Smooth muscle cell (in vitro differentiated cells): ENCODE data around the gene HHIPL1. TPM values are rescaled to one million over a fixed set of nuclear protein-coding genes. Genes with fewer than 3 reads are reported as not detected.
A peak's percentile ranks its signal among the peaks of the same experiment; 100 is the strongest.

Experiments used
- DNase-seq: peaks from one replicate; lab custom pipeline; 2025; ENCODE audit not compliant: unreplicated experiment; lab: John Stamatoyannopoulos, UW
- H2AFZ ChIP-seq: fragments of 200-600 bp; sonication (generic); 2 replicates; pipeline ENCODE4 v1.6.0; 2016; ENCODE audit warnings: antibody characterized with exemption, low read depth, mild to moderate bottlenecking
- H3F3A ChIP-seq: fragments of 200-600 bp; sonication (generic); 2 replicates; pipeline ENCODE4 v1.6.0; 2017; ENCODE audit warnings: antibody characterized with exemption, low read depth
- H3K27ac ChIP-seq: fragments of 200-600 bp; sonication (generic); 2 replicates; pipeline ENCODE4 v1.5.1; 2016; ENCODE audit warnings: low read depth, mild to moderate bottlenecking
- H3K27me3 ChIP-seq: fragments of 200-600 bp; sonication (generic); 2 replicates; pipeline ENCODE4 v1.6.1; 2016; ENCODE audit warnings: low read depth, mild to moderate bottlenecking
- H3K36me3 ChIP-seq: fragments of 200-600 bp; sonication (generic); 2 replicates; pipeline ENCODE4 v1.5.1; 2016; ENCODE audit warnings: low read depth
- H3K4me1 ChIP-seq: fragments of 200-600 bp; sonication (generic); 2 replicates; pipeline ENCODE4 v1.5.1; 2016; ENCODE audit warnings: low read depth
- H3K4me2 ChIP-seq: fragments of 200-600 bp; sonication (generic); 2 replicates; pipeline ENCODE4 v1.6.0; 2016; ENCODE audit warnings: mild to moderate bottlenecking
- H3K4me3 ChIP-seq: fragments of 200-600 bp; sonication (generic); 2 replicates; pipeline ENCODE4 v1.5.1; 2016; ENCODE audit warnings: mild to moderate bottlenecking
- H3K79me2 ChIP-seq: fragments of 200-600 bp; sonication (generic); 2 replicates; pipeline ENCODE4 v1.6.0; 2016; ENCODE audit warnings: low read depth, mild to moderate bottlenecking
- H3K9ac ChIP-seq: fragments of 200-600 bp; sonication (generic); 2 replicates; pipeline ENCODE4 v1.6.0; 2016; ENCODE audit warnings: low read depth
- H3K9me3 ChIP-seq: fragments of 200-600 bp; sonication (generic); replicated peaks from 2 replicates; pipeline ENCODE4 v1.5.1; 2016; ENCODE audit warnings: low read depth
- H4K20me1 ChIP-seq: fragments of 200-600 bp; sonication (generic); 2 replicates; pipeline ENCODE4 v1.6.0; 2016; ENCODE audit warnings: low read depth
- CTCF ChIP-seq: fragments of 200-600 bp; sonication (generic); IDR thresholded peaks from 2 replicates; pipeline ENCODE4 v1.5.1; 2017; ENCODE audit warnings: borderline replicate concordance, mild to moderate bottlenecking, antibody characterized with exemption; ENCODE audit not compliant: insufficient read depth, poor library complexity, severe bottlenecking
- WGBS: methylation state at CpG from one replicate; pipeline ENCODE4 v1.1.7; 2016; ENCODE audit warnings: low lambda C conversion rate; 5-methylcytosine and 5-hydroxymethylcytosine counted together
- polyA plus RNA-seq: library from polyadenylated mRNA; unstranded; fragments of >200 nt; fragmentation: Nextera tagmentation; extraction: Ambion mirVana; gene quantifications from 2 replicates; pipeline ENCODE4 v1.2.1, GENCODE V29; 2016
- total RNA-seq: library from RNA; depleted of rRNA; stranded (reverse); fragments of >200 nt; gene quantifications from 2 replicates; pipeline ENCODE4 v1.2.3, GENCODE V29; 2014

HHIPL1 gene
- total and polyA plus RNA-seq, 2 experiments from 2014 or later, result 9.6 to 11.9 TPM

GRCh38 chr14:99604766-99605298 is 40.1 kb upstream of the HHIPL1 start:
- no peak for DNase-seq

DNA sequence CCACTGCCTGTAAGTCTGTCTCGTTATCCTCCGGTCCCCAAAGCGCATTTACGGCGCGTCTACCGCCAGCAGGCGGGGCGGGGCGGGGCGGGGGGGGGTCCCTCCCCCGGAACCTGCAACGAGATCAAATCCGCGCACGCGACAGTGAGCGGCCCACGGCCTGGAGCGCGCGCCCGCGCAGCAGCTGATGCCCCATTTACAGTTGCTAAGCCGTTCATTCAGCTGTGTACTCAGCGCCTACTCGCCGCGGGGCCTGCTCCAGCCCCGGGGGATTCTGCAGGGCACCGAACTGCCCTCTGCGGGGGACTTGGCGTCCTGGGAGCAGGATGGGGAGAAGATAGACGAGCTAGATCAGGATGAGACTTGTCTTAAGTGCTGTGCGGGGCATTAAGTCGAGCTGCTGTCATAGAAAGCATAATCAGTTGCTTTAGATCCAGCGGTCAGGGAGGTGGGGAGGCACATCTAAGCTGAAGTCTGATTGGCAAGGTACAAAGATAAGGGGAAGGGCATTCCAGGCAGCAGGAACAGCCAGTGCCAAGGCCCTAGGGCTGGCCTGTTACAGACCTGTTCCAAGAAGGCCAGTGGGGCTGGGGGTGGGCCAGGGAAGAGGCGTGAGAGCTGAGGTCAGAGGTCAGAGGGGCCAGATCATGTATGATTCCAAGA is 39.5 kb upstream of the HHIPL1 start:
- WGBS, result 3% methylated on average over 35 of the region's 38 CpGs
- Histone ChIP-seq H3K79me2 (peaks cover 4% of the 10 kb centered on the region), H3K4me3 (peak overlapping the region; percentile 74), H4K20me1 (peaks cover 12% of the 10 kb centered on the region), H3K27ac (no peak overlapping the region), H3K36me3 (no peaks in the 10 kb centered on the region), H3K9ac (peak overlapping the region; percentile 66), H3K27me3 (no peaks in the 10 kb centered on the region), H3K9me3 (no peaks in the 10 kb centered on the region), H3K4me2 (peak overlapping the region; percentile 85), H3F3A (peaks cover 13% of the 10 kb centered on the region), H3K4me1 (peaks cover 28% of the 10 kb centered on the region), H2AFZ (peak overlapping the region; percentile 74)
- no peak for TF ChIP-seq CTCF
- peak; percentile 44 for DNase-seq

More at GRCh38 chr14:99604766-99605298, 40.1 kb upstream of the HHIPL1 start:
- Histone ChIP-seq H3K27me3 (no peaks in the 10 kb centered on the region), H4K20me1 (peaks cover 15% of the 10 kb centered on the region), H3K27ac (peak overlapping the region; percentile 41), H3K4me1 (peaks cover 29% of the 10 kb centered on the region), H3K36me3 (no peaks in the 10 kb centered on the region), H3K9ac (peak overlapping the region; percentile 66), H3K4me3 (peak overlapping the region; percentile 74), H3K79me2 (peaks cover 10% of the 10 kb centered on the region), H2AFZ (peak overlapping the region; percentile 74), H3K9me3 (no peaks in the 10 kb centered on the region), H3K4me2 (peak overlapping the region; percentile 85), H3F3A (peaks cover 13% of the 10 kb centered on the region)
- no peak for TF ChIP-seq CTCF
- WGBS, result 1% methylated on average over 37 of the region's 50 CpGs

DNA sequence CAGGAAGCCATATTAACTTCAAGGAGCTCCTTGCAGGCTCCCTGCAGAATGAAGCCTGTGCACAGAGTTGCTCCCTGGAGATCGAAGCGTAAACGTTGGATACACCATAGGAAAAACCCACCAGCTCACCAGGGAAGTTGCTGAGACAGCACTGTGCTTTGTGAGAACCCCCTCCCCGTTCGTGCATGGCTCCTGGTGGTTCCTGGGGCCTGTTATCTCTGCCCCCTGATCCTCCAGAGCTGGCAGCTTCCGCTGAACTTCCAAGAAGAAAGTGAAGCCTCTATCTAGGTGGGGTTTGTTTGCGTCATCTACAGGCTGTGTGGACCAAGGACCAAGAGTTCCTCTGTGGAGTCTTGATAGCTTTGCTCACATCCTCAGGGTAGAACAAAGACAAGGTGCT is 38.6 kb upstream of the HHIPL1 start:
- 38% methylated on average over 7 of the region's 7 CpGs for WGBS
- H2AFZ ChIP-seq, result no peak overlapping the region
- no peak overlapping the region for H3K27ac ChIP-seq
- H3K9me3 ChIP-seq, result no peaks in the 10 kb centered on the region
- no peaks in the 10 kb centered on the region for H3K27me3 ChIP-seq
- peaks cover 13% of the 10 kb centered on the region for H3F3A ChIP-seq
- H3K79me2 ChIP-seq, result no peaks in the 10 kb centered on the region
- no peak overlapping the region for H3K9ac ChIP-seq
- peaks cover 12% of the 10 kb centered on the region for H4K20me1 ChIP-seq
- H3K4me3 ChIP-seq, result no peak overlapping the region
- H3K4me2 ChIP-seq, result no peak overlapping the region
- H3K36me3 ChIP-seq, result no peaks in the 10 kb centered on the region
- no peak for TF ChIP-seq CTCF
- no peak for DNase-seq
- peaks cover 28% of the 10 kb centered on the region for H3K4me1 ChIP-seq
